GM21576 (cell line): ENCODE results near the gene TMPO.
"Not testable (repeated sequence)": the region's sequence is repeated elsewhere in the genome, so short reads cannot be mapped to it uniquely, and the experiment has no call there.

ENCODE experiments used
- ATAC-seq: cut with Tn5 transposase; IDR thresholded peaks from one replicate; pipeline ENCODE4 v1.9.1; 2021; ENCODE audit warnings: mild to moderate bottlenecking, moderate library complexity; ENCODE audit not compliant: unreplicated experiment

TMPO gene

GRCh38 chr12:98578821-98579220, 63.4 kb downstream of the TMPO start:
- ATAC-seq: no peak

DNA sequence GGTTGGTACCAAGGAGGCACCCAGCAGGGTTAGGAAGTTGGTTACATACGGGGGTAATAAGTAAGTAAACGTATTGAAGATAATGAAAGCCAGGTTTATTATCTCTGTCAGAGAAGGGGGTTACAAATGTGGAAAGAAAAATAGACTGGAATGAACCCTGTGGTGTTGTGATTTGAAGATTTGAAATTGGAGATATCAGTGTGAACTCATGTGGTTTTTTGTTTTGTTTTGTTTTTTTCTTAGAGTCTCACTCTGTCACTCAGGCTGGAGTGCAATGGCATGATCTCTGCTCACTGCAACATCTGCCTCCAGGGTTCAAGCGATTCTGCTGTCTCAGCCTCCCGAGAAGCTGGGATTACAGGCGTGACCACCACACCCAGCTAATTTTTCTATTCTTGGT, 64.0 kb downstream of the TMPO start:
- ATAC-seq: no peak

- ATAC-seq: no peak
Measured at GRCh38 chr12:98579835-98580234, 64.4 kb downstream of the TMPO start.

- no peak for ATAC-seq
Measured at GRCh38 chr12:98580695-98581094, 65.3 kb downstream of the TMPO start.

- no peak for ATAC-seq
Measured at GRCh38 chr12:98581101-98581500, 65.7 kb downstream of the TMPO start.

DNA sequence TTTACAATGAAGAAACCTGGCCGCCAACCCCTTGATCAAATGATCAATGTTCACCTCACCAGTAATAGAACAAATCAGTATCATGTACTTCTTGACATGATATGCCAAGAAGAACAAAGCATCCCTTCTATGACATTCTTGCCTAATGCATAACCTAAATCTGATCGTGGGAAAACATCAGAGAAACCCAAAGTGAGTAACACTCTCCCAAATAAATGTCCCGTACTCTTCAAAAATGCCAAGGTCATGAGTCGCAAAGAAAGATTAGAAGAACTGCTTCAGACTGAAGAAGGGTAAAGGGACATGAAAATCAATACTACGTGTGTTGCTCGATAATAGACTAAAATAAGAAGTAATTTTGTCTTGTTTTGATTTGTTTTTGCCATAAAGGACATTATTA, 66.7 kb downstream of the TMPO start:
- ATAC-seq: no peak

DNA sequence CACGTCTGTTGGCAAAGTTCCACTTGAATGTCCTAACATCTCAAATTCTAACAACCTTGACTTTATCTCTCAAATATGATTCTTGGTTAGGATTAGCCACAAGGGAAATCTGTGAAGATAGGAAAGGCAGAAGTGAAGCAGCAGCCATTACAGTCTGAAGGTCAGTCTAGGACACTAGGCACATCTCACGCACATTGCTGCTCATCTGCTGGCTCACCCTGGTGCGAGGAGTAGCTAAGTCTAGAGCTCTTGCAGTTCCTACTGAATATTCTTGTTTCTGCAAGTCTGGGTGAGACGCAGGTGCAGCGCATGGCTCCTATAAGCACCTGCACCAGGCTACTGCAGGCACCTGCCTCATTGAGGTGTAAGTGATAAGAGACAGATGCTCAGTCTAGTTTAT, 71.7 kb downstream of the TMPO start:
- ATAC-seq: no peak

DNA sequence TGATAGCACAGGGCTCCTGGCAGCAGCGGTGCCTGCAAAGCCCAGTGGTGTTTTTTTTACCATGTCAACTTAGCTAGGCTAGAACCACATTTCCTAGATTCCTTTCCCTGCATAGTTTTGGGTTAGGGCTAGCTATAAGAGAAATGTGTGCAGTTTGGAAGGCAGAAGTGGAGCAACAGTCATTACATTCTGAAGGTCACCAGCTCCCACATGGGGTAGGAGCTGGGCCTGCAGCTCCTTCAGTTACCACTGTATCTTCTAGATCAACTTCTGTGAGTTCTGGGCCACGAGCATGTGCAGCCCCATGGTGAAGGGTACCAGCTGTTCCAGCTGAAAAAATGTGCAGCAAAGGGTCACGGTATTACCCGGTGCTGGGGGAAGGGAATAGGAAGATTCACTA, 75.8 kb downstream of the TMPO start:
- no peak for ATAC-seq

- no peak for ATAC-seq
Measured at GRCh38 chr12:98592825-98593322, 77.5 kb downstream of the TMPO start.

GRCh38 chr12:98593351-98594049, 78.1 kb downstream of the TMPO start, which contains the start of gene SLC25A3:
Gene SLC25A3, plus strand, starts transcription at chr12:98593686. Its CDS starts 293 bp downstream, at chr12:98593979.
- peak; percentile 99 for ATAC-seq

DNA sequence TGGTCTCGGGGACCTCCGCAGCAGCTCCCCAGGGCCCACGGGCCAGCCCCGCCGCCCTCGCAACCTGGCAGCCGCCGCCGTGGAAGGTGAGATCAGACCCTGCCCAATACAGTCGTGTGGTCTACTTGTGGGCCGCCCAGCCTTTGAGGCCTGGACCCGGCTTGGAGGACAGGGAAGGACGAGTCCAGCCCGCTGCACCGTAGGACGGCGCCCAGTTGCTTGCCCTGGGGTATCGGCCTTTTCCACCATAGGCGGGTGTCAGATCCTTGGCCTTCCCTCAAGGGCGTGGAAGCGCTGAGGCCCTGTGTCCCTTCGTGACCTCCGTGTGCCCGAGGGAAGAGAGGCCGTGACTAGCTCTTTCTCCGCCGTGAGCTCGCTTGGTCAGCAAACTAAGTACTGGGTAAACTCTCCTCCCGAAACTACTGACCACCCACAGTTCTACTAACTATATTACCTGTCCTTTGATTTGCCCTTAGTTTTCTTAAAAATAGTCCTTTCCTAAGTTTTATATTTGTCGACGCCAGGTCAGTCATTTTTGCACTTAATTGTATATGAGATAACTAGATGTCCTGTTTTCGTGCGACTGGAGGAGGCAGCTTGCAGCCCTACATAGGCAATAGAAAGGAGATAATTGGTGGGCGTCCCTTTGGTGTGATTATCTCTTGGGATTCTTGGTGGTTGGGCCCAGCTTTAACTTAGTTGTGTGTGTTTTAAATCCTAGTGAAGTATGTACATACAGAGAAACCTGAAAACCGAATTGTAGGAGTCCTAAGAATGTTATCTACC, 78.9 kb downstream of the TMPO start:
- peak; percentile 3 for ATAC-seq

DNA sequence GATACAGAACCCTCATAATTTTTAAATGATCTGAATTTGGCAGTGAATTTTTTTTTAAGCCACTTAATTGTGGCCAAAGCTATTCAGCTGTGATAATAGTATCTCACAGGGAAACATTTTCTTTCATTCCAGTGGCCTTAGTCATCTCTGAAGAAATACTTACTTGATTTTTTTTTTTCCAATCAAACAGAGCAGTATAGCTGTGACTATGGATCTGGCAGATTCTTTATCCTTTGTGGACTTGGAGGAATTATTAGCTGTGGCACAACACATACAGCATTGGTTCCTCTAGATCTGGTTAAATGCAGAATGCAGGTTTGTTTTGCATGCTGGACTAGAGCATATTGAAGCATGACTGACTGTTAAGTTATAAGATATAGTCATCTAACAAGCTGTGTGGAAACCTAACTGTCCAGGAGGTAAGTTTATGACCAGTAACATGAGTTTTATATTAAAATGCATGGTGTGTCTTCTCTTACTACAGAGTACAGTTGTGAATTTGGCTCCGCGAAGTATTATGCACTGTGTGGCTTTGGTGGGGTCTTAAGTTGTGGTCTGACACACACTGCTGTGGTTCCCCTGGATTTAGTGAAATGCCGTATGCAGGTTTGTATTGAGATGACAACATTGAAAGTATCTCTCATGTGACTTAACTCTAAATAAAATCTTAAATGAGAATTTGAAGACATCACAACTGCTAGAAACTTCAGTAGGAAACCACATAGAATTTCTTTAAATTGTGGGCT, 80.0 kb downstream of the TMPO start:
- no peak for ATAC-seq

DNA sequence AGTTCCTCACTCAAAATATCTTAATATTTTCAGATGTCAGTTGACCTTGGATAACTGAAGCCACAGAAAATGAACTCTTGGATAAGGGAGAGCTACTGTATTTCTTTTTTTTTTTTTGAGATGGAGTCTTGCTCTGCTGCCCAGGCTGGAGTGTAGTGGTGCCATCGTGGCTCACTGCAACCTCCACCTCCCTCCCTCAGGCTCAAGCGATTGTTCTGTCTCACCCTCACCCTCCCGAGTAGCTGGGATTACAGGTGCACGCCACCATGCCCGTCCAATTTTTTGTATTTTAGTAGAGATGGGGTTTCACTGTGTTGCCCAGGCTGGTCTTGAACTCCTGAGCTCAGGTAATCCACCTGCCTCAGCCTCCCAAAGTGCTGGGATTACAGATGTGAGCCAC, 81.9 kb downstream of the TMPO start:
- not testable (repeated sequence) for ATAC-seq
